Stimulated activated CD4-positive, alpha-beta T cell treated with anti-CD3 and anti-CD28 coated beads, Interleukin-1b, Interleukin-23, amount 100 ng/mL, for 48 hours (primary cell): Measurements from ENCODE around the gene PGF.
"Not testable (repeated sequence)": the region's sequence is repeated elsewhere in the genome, so short reads cannot be mapped to it uniquely, and the experiment has no call there.

Experiments
- DNase-seq: peaks from one replicate; pipeline ENCODE4 v3.0.0-alpha.2; 2020

Gene PGF

DNA sequence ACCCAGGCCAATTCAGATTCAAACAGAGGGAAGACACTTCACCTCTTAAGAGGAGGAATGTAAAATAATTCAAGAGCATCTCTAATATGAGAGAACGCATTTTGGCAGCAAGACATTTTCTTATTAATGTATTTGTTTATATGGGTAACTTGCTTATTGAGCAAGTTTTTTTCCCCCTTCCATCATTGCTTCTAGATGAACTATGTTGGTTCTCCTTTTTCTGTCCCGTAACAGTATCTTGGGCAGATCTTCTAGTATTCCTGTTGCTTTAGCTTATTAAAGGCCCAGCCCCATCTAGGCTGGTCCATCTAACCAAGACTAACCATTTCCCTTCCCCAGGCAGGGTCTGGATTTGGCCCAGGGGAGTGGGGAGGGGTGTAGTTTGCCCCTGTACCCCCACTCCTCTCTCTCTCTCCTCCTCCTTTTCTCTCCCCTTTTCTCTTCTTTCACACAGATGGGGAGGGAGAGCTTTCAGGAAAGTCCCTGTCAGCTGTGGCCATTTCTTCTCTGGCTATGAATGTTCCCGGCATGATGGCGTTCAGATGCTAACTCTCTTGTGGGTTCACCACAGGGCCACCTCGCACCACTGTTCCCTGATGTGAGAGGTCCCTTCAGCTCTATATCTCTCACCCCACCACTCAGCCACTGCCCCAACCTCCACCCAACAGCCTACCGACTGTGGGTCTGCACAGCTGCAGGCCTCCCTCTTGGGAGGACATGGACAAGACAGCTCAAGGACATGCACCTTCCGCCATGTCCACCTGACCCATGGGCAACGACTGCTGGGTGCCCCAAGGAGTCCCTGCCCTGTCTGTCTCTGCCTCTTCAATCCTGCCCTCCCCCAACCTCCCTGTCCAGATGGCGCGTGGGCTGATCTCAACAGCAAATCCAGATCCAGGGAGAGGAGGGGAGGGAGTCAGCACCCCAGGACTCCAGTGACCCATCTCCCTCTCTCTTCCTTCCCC, 16.6 kb downstream of the PGF start:
- no peak for DNase-seq

DNA sequence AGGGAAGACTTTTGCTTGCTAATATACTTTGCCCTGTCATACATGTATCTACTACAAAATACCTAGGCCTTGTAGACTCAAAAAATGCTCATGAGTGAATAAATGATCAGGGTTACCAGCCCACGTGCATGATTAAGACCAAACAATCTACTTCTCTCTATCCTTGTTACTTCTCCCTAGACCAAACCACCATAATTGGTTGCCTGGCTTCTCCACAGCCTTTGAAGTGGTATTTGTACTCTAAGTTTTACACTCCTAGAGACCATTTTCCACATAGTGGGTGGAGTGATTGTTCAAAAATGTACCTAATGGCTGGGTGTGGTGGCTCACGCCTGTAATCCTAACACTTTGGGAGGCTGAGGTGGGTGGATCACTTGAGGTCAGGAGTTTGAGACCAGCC, 18.2 kb downstream of the PGF start:
- no peak for DNase-seq

DNA sequence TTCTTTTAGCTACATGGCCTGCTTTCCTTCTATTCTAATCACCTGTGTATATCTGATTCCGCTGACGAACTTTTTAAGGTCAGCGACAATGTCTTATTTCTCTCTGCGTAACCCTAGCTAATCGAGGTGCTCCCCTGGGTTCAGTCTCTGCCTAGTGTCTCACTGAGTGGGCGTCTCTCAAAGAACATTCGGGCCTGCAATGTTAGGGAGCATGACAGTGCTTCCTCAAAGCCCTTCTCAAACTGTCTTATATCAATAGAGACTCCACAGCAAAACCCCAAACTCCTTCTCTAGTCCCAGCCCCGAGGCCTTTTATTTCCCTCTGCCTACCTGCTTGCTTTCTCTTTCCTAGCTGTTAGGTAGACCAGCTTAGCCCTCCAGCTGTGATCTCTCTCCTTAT, 18.7 kb downstream of the PGF start:
- no peak for DNase-seq

DNA sequence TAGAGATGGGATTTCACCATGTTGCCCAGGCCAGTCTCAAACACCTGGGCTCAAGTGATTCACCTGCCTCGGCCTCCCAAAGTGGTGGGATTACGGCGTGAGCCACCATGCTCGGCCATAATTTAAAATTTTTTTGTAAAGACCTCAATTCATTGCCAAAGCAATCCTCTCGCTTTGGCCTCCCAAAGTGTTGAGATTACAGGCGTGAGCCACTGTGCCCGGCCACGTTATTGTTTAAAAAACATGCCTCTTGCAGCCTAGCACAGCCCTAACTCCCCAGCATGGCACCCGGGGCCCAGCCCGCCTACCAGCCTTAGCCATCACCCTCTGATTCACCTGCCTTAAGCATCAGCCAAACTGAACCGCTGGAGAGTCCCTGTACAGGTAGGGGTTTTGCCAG, 19.2 kb downstream of the PGF start:
- DNase-seq, result no peak

DNA sequence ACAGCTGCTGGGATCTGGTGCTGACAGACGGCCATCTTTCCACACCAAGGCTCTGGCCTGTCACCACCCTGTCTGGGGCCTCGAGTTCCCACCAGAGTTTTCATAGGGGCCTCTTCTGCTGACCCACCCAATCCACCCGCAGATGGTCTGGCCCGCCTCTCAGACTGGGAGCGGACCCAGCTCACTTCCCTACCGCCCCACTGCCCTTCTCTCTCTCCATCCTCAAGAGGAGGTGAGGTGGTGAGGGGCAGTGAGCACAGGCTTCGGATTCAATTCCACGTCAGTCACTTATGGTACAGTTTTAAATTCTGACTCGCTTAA, 20.1 kb downstream of the PGF start:
- DNase-seq, result no peak

DNA sequence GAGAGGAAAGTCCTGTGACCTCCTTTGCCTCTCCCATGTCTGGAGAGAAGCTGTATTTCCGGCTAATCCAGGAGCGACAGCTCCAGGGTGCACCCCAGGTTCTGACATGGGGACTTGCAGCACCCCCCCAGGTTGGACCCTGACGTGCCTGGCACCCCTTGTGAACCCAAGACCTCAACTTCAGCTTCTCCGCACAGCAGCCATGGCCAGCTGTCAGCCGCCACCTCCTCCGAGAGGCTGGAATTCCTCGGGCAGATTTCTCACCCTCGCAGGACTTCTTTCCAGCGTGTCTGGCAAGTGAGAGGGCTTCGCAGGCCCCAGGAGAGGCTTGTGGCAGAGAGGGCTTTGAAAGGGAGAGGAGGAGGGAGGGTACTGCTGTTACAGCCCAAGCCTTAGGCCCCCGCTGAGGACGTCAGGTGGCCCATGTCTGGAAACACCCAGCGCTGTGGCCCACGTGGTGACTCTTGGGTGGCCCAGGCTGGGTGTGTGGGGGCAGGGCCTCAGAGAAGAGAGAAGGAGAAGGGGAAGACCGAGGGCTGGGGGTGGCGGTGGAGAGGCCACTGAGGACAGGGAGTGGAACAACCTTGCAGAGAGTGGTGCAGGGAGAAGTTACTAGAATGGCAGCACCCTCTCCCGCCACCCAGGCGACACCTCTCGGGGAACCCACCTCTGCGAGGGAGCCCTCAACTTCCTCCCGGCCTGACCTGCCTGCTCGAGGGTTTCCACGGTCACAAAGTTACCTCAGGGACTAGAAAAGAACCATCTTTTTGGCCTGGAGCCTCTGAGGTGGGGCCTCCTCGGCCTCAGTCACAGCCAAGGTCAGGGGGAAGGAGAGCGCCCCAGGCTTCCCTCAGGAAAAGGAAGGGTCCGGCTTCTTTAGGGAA, 20.7 kb downstream of the PGF start:
- no peak for DNase-seq

DNA sequence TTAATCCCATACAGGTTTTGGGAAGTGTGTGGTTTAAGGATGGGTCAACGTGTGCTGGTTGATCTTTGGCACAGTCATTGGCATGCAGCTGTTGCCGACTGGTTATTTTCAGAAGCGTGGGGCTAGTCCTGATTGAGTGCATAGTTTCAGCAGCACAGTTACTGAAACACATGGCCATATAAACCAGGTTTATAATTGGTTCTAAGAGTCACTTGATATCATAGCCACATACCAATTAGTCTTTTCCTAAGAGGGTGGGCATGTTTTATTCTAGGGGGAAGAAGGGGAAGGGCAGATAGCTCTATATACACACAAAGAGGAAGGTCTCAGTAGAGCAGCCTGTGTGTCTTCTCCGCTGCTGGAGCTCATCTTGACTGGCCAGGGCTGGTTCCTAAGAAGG, 21.4 kb downstream of the PGF start:
- no peak for DNase-seq

DNA sequence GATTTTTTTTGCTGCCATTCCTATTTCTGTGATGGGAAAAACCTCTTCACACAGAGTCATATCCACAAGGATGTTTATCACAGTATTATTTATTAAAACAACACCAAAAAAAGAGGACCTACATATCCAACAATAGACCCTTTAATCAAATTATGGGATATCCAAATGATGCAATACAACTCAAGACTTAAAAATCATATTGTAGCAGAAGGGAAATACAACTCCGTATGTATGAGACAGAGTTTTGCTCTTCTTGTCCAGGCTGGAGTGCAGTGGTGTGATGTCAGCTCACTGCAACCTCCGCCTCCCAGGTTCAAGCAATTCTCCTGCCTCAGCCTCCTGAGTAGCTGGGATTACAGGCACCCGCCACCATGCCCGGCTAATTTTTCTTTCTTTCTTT, 22.5 kb downstream of the PGF start:
- DNase-seq, result not testable (repeated sequence)

DNA sequence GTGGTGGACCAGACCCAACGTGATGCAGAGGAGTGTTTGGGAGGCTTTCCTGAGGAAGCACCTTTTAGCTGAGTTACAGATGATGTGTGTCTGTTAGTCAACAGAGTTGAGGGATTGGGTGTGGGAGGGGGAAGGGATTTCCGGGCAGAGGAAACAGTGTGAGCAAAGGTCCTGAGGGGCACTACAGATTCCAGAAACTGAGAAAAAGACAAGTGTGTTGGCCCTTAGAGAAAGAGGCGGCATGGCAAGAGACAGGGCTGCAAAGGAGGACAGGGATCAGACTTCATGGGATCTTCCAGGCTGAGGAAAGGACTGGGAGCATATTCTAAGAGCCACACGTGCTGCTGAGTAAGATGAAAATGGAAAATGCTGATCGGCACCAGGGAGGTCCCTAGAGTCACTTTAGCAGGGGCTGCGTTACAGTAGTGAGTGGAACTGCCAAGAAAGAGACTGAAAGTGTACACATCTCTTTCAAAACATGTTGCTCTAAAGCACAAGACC, 22.9 kb downstream of the PGF start:
- no peak for DNase-seq

DNA sequence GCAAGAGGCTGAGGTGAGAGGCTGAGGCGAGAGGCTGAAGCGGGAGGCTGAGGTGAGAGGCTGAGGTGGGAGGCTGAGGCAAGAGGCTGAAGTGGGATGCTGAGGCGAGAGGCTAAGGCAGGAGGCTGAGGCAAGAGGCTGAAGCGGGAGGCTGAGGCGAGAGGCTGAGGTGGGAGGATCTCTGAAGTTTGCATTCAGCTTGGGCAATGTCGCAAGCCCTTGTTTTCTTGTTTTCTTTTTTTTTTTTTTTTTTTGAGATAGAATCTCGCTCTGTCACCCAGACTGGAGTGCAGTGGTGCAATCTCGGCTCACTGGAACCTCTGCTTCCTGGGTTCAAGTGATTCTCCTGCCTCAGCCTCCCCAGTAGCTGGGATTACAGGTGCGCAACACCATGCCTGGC, 23.7 kb downstream of the PGF start:
- DNase-seq, result not testable (repeated sequence)

DNA sequence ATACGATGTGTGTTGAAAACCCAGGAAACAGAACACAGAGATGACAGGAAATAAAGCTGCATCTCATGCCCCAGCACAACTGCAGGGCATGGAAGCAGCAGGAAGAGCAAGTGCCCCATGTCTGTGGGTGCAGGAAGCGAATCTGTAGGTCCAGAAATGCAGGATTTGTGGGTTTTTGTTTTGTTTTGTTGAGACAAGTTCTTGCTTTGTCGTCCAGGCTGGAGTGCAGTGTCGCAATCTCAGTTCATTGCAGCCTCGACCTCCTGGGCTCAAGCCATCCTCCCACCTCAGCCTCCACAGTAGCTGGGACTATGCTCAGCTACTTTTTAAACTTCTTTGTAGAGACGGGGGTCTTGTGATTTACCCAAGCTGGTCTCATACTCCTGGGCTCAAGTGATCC, 26.2 kb downstream of the PGF start:
- DNase-seq, result no peak

DNA sequence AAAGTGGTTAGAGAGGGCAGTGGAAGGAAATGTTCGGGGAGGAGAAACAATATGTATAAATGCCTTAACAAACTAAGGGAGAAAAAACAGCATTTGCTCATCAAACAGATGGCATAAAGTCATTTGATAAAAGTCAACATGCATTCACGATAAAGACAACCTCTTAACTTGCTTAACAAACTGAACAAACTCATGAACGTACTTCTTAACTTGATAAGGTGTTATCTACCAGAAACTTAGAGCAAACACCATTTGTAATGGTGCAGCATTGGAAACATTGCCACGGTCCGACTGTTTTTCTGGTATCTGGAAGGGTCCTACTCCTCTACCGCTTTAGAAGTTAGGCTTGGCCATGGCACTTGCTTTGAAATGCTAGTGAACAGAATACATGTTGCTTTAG, 28.2 kb downstream of the PGF start:
- no peak for DNase-seq

DNA sequence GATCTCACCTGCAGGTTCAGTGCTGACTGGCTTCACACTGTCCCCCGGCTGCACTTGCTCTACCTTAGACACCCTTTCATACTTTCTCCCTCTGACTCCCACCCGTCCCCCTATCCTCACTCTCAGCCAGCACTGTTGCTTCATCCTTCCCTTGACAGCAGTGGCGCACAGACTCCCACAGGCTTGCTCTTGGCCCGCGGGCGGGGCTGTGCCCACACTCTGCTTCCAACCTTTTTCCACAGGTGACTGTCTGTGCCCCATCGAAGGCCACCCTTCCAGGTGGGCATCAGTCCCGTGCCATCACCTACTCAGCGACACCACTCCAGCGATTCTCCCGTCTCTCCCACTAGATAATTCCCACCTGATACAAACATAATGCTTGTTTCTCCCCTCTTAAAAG, 31.3 kb downstream of the PGF start:
- no peak for DNase-seq

DNA sequence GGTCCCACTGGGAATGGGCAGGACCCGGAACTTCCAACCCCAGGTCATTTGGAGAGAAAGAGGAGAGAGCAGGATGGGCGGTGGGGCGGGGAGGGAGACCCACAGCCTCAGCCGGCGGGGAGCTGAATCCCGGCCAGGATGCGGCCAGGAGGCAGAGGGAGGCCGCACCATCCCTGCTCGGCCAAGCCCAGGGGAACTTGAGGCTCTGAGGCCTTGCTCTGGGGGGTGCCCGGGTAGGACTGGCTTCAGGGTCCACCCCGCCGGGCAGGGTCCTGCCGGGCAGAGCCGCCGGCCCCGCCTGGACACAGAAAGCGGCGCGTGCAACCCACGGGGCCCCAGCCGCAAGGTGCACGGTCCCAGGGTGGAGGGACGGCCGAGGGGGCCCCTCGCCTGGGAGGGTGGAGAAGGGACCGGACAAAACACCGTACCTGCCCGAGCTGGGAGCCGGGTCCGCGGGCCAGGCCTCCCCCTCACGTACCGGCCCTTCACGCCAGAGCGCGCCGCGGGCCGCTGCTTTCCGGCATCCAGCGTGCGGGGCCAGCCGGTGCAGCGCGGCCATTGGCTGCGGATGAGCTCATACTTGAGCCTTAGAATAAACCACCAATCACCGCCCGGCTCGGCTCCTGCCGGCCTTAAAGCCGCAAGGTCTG, 32.5 kb downstream of the PGF start, which contains the start of gene RPS6KL1:
TSS of gene RPS6KL1 (minus strand) at position 509 of the 650 bp plus-strand sequence. CDS start 1,719 bp downstream, outside the sequence.
- peak; percentile 78 for DNase-seq

DNA sequence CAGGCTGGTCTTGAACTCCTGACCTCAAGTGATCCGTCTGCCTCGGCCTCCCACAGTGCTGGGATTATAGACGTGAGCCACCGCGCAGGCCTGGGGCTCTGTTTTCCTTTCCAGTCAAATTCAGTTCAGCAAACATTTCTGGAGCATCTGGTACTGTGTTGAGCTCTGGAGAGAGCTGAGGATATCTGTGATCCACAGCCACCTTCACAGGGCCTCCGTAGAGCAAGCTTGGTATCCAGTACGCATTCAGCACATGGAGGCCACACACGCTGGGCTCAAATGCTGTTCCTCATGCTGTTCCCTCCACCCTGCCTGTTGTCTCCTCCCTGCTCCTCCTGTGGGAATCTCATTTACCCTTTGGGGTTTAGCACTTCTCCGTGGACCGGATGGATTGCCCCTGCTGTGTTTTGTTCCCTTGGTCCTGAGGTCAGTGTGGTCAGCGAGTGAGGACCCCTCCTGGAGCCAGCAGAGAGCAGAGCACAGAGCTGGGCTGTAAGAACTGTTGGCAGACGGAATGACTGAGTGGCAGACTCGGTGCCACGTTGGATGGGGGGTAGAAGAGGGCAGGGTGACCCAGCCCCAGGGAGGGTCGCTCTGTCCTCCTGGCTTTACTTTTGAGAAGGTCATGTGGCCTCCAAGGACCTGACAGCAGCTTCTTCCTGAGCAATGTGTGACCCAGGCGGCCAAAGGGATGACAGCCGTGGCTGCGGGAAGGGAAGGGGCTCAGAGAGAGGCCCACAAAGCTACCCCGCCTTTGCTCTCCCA, 33.2 kb downstream of the PGF start:
- no peak for DNase-seq

DNA sequence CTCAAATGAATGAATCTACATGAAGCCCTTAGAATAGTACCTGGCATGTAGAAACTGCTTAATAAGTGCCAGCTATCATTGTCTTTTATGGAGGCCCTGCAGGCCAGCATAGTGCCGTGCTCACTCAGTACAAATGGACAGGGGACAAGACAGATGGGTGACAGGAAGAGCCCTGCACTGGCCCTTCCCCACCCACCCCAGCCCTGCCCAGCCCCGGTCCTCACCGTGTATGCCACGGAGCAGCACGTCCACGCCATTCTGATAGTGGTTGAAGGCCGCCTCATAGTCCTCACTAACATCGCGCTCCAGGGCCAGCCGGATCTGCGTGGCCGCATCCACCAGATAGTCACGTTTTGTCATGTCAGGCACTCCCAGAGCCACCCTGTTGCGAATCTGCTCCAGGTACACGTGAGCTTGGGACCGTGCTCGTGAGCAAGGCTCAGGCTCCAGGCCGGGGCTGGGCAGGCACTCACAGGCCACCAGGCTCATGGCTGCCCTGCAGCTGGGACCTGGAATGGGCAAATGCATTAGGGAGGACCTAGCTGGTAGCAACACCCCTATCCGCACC, 34.3 kb downstream of the PGF start:
- DNase-seq, result no peak

DNA sequence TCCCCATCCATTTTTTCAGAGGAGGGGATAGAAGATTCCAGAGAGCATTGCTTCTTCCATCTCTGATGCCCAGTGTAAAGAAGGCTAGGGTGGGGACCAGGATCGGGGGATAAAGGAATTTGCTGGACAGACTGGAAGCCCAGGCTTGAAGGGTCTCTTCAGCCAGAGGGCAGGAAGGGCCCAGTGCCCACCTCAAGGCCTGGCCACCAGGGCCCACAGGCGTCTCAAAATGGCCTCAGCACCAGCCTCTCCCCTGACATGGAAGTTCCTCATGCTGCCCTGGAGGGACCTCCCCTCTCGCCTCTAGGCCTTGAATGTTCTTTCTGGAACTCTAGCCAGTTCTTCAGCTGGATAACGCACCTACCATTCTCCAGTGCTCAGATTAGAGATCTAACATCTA, 35.1 kb downstream of the PGF start:
- no peak for DNase-seq

DNA sequence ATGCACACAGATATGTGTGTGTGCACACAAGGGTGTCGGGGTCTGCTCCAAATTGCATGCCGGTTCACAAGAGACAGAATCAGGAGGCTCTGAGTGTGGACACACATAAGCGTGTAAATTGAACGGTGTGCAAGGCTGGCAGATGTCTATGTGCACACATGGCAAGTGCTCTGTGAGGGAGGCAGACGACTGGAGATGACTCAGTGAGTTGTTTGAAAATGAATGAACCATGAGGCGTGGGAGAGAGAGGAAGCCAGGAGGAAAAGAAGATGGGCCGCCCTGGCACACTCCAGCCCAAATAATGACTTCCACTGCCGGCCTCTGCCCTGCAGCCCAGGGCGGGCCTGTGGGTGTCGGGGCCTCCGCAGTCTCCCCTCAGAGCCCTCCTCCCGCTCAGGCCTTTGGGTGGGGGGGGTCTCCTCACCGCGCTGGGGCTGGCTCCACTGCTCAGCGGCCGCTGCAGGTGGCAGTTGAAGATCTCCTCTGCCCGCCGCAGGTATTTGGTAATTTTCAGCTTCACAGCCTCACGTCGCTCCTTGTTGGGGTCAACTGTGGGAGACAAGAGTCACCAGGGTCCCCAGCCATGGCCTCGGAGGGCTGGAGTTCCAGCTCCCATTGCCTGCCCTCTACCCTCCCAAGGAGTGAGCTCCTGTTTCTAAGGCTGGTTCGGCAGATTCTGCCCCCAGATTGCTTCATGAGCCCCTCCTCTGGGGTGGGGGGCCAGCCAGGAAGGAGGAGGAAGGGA, 35.8 kb downstream of the PGF start:
- no peak for DNase-seq

DNA sequence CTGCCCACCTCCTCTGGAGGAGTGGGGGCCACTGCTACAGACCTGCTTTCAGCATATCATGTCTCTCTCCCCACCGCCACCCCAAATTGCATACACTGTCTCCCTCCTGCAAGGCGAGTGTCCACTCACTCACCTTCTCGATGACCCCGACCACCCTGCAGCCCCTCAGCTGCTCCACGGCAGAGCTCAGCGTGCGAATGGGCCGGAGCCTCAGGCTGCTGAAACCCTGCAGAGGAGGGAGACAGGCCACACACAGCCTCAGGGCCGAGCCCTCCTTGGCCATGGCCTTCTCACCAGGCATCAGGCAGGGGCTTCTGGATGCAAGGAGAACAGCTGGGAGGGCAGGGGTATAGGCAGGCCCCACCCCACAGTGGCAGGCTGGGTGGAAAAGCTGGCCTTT, 37.0 kb downstream of the PGF start:
- no peak for DNase-seq

DNA sequence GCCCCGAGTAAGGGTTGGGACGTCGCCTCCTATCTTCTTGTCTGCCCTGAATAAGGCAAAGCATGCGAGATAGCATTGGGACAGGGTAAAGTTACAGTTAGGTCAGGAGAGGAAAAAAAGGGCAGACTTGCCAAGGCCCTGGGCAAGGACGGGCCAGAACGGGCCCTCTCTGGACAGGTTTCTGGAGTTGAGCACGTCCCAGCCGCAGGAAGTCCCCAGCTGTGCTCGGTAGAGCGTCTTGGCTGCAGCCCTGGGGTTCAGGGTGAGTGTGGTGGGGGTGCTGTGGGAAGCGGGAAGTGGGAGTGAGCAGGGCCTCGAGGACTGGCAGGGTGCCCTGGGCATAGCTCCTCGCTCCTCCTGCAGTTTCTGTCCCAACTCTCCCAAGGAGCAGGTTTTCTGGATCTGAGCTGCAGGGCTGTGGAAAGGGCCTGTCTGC, 37.7 kb downstream of the PGF start:
- DNase-seq, result no peak

DNA sequence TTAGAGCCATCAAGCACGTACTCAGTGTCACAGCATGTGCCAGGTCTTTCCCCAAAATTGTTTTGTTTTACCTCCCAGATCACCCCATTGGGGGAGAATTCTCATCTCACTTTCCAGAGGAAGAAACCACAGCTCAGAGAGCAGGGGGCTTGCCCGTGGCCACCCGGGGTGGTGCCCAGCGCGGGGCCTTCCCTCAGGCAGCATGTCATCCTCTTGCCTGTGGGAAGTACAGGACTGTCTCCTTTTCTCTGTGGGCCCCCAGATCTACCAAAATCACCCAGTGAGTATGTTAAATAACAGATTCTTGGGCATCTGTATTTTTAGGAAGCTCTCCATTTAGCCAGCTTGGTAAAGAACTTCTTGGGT, 38.2 kb downstream of the PGF start:
- DNase-seq, result no peak
